KMS-11 (cell line): Measurements from ENCODE around the gene MYH14.
"Not testable (repeated sequence)": the region's sequence is repeated elsewhere in the genome, so short reads cannot be mapped to it uniquely, and the experiment has no call there.

Experiments used
- H2AFZ ChIP-seq: fragments of 200-600 bp; sonication (generic); 2 replicates; pipeline ENCODE4 v1.6.1; 2016; ENCODE audit warnings: antibody characterized with exemption, mixed run types, low read depth
- H3K27ac ChIP-seq: fragments of 200-600 bp; sonication (generic); 2 replicates; pipeline ENCODE4 v1.6.1; 2016; ENCODE audit warnings: mild to moderate bottlenecking, mixed run types
- H3K27me3 ChIP-seq: fragments of 200-600 bp; sonication (generic); 2 replicates; pipeline ENCODE4 v1.6.1; 2017; ENCODE audit warnings: mild to moderate bottlenecking, low read depth, mixed run types, moderate library complexity; ENCODE audit not compliant: insufficient read depth
- H3K36me3 ChIP-seq: fragments of 200-600 bp; sonication (generic); 2 replicates; pipeline ENCODE4 v1.6.1; 2017; ENCODE audit warnings: mild to moderate bottlenecking, mixed run types; ENCODE audit not compliant: insufficient read depth
- H3K4me1 ChIP-seq: fragments of 200-600 bp; sonication (generic); 2 replicates; pipeline ENCODE4 v1.6.1; 2016; ENCODE audit warnings: mild to moderate bottlenecking, low read depth, mixed run types; ENCODE audit not compliant: poor library complexity, severe bottlenecking
- H3K4me2 ChIP-seq: fragments of 200-600 bp; sonication (generic); 2 replicates; pipeline ENCODE4 v1.7.0; 2016; ENCODE audit warnings: mild to moderate bottlenecking, mixed run types
- H3K4me3 ChIP-seq: fragments of 200-600 bp; sonication (generic); IDR thresholded peaks from 2 replicates; pipeline ENCODE4 v1.6.1; 2017; ENCODE audit warnings: low read depth, low read length, mixed read lengths; ENCODE audit not compliant: insufficient read depth
- H3K79me2 ChIP-seq: fragments of 200-600 bp; sonication (generic); 2 replicates; pipeline ENCODE4 v1.6.1; 2016; ENCODE audit warnings: low read depth, mixed run types; ENCODE audit not compliant: insufficient read depth
- H3K9ac ChIP-seq: fragments of 200-600 bp; sonication (generic); 2 replicates; pipeline ENCODE4 v1.6.1; 2016; ENCODE audit warnings: mild to moderate bottlenecking, mixed run types
- H4K20me1 ChIP-seq: fragments of 200-600 bp; sonication (generic); 2 replicates; pipeline ENCODE4 v1.6.1; 2016; ENCODE audit warnings: mild to moderate bottlenecking, mixed run types; ENCODE audit not compliant: insufficient read depth
- TF ChIP-seq, protein P1 (sequence below): fragments of 200-600 bp; sonication (generic); conservative IDR thresholded peaks from 2 replicates; pipeline ENCODE4 v1.6.1; 2017; ENCODE audit warnings: low read depth, mild to moderate bottlenecking, antibody characterized with exemption, low read length, moderate library complexity, mixed read lengths

MYH14 gene

GRCh38 chr19:50328224-50328872 is 124.9 kb downstream of the MYH14 start:
- Histone ChIP-seq H3K9ac (no peak overlapping the region), H3K27me3 (peaks cover 38% of the 10 kb centered on the region), H2AFZ (no peak overlapping the region), H4K20me1 (no peaks in the 10 kb centered on the region), H3K27ac (no peak overlapping the region), H3K36me3 (no peaks in the 10 kb centered on the region), H3K4me1 (no peaks in the 10 kb centered on the region), H3K79me2 (no peaks in the 10 kb centered on the region), H3K4me2 (no peak overlapping the region), H3K4me3 (no peak overlapping the region)
- TF ChIP-seq, protein P1, sequence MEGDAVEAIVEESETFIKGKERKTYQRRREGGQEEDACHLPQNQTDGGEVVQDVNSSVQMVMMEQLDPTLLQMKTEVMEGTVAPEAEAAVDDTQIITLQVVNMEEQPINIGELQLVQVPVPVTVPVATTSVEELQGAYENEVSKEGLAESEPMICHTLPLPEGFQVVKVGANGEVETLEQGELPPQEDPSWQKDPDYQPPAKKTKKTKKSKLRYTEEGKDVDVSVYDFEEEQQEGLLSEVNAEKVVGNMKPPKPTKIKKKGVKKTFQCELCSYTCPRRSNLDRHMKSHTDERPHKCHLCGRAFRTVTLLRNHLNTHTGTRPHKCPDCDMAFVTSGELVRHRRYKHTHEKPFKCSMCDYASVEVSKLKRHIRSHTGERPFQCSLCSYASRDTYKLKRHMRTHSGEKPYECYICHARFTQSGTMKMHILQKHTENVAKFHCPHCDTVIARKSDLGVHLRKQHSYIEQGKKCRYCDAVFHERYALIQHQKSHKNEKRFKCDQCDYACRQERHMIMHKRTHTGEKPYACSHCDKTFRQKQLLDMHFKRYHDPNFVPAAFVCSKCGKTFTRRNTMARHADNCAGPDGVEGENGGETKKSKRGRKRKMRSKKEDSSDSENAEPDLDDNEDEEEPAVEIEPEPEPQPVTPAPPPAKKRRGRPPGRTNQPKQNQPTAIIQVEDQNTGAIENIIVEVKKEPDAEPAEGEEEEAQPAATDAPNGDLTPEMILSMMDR: no peak

- Histone ChIP-seq H3K27ac (no peak overlapping the region), H3K79me2 (no peaks in the 10 kb centered on the region), H3K4me3 (no peak overlapping the region), H4K20me1 (no peaks in the 10 kb centered on the region), H3K4me2 (no peak overlapping the region), H2AFZ (no peak overlapping the region), H3K27me3 (peaks cover 33% of the 10 kb centered on the region), H3K9ac (no peak overlapping the region), H3K4me1 (no peaks in the 10 kb centered on the region), H3K36me3 (no peaks in the 10 kb centered on the region)
- TF ChIP-seq, protein P1: no peak
Measured at GRCh38 chr19:50328873-50329145, 125.4 kb downstream of the MYH14 start.

GRCh38 chr19:50329146-50329925 is 125.9 kb downstream of the MYH14 start, which contains the start of gene KCNC3:
TSS of gene KCNC3 (minus strand) at chr19:50329377. CDS start at chr19:50329082, 295 bp downstream.
- H2AFZ ChIP-seq: no peak within 1 kb of the TSS
- H3K9ac ChIP-seq: no peak within 1 kb of the TSS
- H3K4me2 ChIP-seq: no peak within 1 kb of the TSS
- H3K36me3 ChIP-seq: no peaks in the 10 kb centered on the region
- H3K27ac ChIP-seq: no peak within 1 kb of the TSS
- H3K4me1 ChIP-seq: no peaks in the 10 kb centered on the region
- H3K27me3 ChIP-seq: peaks cover 32% of the 10 kb centered on the region
- H3K79me2 ChIP-seq: no peaks in the 10 kb centered on the region
- H3K4me3 ChIP-seq: no peak within 1 kb of the TSS
- TF ChIP-seq, protein P1: no peak
- no peaks in the 10 kb centered on the region for H4K20me1 ChIP-seq

DNA sequence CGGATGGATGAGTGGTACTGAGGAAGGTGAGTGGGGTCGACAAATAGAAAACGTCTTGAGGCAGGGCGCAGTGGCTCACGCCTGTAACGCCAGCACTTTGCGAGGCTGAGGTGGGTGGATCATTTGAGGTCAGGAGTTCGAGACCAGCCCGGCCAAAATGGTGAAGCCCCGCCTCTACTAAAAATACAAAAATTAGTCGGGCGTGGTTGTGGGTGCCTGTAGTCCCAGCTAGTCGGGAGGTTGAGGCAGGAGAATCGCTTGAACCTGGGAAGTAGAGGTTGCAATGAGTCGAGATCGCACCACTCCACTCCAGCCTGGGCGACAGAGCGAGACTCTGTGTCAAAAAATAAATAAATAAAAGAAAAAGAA is 126.5 kb downstream of the MYH14 start:
- not testable (repeated sequence) for H4K20me1 ChIP-seq, H3K4me3 ChIP-seq, H3K79me2 ChIP-seq, H3K27ac ChIP-seq, H2AFZ ChIP-seq, H3K4me1 ChIP-seq, H3K4me2 ChIP-seq, H3K9ac ChIP-seq, H3K36me3 ChIP-seq
- H3K27me3 ChIP-seq: peaks cover 27% of the 10 kb centered on the region
